HG02970 (cell line): ENCODE results near the gene ZNF74.

ENCODE experiments used
- ATAC-seq: cut with Tn5 transposase; IDR thresholded peaks from one replicate; pipeline ENCODE4 v1.9.1; 2021; ENCODE audit warnings: mild to moderate bottlenecking, moderate library complexity, moderate number of reproducible peaks; ENCODE audit not compliant: unreplicated experiment, low FRiP score

The ZNF74 gene

DNA sequence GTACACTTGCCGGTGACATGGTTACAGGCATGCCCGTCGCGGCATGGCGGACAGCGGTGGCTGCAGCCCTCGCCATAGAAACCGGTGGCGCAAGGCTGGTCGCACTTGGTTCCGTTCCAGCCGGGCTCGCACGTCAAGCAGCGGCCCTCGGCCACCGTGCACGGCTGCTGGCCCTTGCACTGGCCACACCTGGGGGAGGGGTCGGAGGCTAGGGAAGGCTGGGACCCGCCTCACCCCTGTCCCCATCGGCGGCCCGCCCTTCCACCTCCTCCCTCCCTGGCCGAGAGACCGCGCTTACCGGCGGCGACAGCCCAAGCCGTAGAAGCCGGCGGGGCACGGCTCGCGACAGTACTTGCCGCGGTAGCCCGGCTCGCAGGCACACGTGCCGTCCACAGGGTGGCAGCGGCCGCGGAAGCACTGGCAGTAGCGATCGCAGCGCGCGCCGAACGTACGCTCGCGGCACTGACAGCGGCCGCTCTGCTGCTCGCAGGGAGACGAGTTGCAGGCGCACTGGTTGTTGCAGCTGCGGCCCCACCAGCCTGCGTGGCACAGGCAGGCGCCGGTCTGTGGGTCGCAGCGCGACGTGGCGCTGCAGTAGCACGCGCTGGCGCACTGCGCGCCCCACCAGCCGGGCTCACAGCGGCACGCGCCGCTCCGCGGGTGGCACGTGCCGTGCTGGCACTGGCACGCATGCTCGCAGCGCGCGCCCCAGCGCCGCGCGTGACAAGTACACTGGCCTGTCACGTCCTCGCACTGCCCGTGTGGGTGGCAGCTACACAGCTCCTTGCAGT, 37.0 kb downstream of the ZNF74 start:
- ATAC-seq = no peak

DNA sequence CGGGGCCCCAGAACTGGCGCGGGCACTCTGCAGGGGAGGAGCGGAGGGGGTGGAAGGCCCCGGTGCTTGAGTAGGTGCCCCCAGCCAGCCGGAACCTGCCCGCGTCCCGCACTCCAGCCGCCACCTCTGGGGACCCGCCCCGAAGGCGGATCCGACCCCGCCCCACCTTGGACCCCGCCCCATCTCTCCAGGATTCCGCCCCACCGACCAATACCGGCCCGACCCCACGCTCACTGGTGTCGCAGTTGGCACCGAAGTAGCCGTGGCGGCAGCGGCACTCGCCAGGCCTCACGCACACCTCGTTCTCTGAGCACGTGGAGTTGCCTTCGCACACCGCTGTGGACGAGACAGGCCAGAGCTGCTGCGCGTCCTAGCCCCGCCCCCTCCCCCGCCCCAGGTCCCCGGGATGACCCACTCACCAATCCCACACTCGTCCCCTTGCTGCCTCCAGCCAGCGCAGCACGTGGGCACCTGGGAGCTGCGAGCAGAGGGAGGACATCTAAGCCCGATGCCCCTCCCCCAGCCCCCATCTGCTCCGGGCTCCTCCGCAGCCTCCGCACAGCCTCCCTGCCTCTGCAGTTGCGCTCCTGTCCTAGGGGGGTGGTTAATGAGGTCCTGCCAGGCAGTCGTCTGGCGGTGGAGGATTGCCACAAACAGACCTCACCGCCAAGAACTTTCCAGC, 37.7 kb downstream of the ZNF74 start:
- no peak for ATAC-seq

DNA sequence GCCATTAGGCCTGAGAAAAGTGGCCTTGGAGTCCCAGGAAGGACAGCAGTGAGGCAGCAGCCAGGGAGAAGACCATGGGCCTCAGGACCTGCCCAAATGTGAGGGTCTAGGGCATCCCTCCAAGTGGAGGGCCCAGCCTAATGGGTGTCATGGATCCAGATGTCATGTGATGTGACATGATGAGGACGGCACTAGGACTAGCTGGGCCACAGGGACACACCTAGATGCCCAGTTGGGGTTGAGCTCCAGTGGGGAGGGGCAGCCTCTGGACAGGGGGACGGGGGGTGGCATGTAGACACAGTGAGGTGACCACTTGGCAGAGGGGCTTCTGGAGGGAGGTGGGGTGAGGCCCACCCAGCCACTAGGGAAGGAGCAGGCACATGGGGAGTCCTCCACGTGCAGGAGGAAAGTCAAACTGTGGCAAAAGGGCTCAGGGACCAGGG, 38.3 kb downstream of the ZNF74 start:
- ATAC-seq = no peak

DNA sequence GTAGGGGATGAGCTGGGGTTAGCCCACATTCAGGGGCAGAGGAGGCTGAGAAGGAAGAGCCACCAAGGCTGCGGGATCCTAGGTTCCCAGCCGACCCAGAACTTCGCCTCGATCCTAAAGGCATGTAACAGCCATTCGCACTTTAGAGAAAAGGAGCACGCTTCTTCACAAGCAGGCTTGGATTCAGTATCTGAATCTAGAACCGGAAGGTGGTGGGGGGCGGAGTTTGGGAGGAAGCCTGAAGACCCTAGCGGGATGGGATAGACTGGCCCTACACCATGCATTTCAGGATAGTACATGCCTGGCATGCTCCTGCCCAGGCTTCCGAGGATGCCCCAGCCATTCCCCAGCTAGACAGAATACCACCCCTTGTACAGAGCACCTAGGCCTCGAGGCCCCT, 39.2 kb downstream of the ZNF74 start:
- ATAC-seq = no peak

DNA sequence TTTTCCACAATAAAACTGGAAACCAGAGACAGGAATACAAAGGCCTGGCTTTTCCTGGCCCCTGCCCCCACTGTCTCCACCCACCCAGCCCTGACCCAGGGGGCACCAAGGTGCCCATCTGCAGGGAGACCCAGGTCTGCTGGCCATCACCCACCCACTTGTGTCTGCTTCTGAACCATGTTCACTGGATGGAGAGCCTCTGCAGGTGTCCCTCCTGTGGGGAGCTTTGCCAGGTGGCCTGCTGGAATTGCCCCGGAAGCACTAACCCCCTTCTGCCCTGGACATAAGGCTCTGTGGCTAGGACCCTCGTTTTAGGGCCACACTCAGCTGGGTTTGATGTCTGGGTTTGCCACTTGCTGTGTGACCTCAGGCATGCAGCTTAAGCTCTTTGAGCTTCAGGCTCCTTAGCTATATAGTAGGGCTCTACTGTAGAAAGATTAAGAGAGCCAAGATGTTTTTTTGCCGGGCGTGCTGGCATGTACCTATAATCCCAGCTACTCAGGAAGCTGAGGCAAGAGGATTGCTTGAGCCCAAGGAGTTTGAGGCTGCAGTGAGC, 39.8 kb downstream of the ZNF74 start:
- ATAC-seq = no peak

DNA sequence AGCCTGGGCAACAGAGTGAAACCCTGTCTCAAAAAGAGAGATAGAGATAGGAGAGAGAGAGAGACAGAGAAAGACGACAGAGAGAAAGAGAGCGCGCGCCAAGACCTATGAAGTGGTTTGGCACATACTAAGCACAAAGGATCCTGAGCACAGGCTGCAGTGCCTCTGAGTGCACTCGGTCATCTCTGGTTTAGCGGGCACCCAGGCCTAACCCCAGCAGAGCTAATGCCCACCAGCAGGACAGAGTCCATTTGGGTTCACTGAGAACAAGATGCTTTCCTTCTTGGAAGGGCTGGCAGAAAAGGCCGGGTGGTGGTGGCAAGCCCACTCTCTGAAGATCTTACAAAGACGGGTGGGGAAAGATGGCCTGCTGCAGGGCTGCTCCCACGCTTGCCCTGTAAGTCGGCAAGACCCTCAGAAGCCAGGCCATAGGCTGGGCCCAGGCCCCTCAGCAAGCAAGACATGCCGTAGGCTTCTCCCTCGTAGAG, 40.4 kb downstream of the ZNF74 start:
- no peak for ATAC-seq

DNA sequence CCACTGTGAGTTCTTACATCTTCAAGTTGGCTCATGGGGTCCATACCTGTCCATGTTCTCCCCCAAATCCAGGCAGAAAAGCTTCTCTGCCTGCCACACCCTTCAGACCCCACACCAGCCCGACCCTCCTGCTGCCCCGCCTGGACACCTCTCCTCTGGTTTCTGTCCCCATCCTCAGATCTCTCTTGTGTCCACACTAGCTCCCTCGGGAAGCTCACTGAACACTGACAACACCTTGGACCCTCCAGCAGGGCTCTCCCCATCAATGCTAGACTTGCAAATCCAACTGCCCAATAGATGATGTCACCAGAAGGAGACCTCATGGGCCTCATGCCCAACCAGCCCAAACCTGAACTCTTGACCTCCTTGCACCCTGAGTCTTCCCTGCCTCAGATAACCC, 40.8 kb downstream of the ZNF74 start:
- ATAC-seq = no peak

DNA sequence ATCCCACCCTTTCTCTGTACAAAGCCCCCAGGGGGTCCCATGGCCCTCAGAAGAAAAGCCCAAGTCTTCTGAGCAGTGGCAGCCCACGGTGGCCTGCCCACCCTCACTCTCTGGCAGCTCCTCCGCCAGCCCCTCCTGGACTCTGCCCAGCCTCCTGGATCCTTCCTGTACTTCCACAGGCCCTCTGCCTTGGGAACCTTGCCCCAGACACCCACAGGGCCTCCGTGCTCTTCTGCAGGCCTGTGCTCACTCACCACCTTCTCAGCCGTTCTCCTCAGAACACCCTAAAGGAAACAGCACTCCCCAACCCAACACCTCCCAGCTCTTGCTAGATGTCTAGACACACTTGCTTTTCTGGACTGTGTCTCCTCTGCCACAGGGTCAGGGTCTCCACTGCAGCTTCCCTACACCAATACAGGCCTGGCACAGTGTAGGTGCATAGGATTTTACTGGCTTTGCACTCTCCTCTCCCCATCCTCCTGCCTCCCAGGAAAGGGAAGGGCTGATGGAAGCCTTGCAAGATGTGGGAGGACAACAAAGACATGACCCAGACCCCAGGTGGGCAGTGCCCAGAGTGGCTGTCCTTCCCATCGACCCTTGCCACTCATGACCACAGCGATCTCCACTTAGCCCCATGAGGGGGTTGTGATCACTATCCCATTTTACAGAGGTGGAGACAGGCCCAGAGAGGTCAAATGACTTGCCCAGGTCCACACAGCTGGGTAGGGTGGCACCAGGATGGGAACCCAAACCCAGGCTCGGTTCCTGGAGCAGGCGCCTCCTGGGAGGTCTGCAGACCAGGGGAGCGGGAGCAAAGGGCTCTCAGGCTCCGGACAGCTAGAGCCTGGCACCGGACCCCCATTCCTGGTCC, 41.7 kb downstream of the ZNF74 start:
- no peak for ATAC-seq

DNA sequence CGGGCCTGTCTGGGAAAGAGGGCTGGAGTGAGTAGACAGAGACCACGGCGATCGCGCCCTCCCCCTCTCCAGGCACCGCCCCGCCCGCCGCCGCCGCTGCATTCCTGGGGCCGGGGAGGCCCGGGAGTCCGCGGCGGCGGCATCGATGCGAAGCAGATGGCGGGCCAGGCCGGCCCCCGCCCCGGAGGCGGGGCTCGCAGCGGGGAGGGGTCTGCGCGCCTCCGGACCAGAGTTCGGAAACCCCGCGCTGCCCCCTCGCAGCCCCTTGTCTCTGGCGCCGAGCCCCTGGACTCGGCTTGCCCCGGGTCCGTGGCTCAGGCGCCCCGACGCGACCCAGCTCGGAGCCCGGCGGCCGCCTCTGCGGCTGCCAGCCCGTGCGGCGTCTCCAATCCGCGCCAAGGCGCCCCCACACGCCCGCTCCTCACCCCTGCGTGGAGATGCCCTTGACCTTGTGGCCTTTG, 42.4 kb downstream of the ZNF74 start:
- ATAC-seq = no peak

DNA sequence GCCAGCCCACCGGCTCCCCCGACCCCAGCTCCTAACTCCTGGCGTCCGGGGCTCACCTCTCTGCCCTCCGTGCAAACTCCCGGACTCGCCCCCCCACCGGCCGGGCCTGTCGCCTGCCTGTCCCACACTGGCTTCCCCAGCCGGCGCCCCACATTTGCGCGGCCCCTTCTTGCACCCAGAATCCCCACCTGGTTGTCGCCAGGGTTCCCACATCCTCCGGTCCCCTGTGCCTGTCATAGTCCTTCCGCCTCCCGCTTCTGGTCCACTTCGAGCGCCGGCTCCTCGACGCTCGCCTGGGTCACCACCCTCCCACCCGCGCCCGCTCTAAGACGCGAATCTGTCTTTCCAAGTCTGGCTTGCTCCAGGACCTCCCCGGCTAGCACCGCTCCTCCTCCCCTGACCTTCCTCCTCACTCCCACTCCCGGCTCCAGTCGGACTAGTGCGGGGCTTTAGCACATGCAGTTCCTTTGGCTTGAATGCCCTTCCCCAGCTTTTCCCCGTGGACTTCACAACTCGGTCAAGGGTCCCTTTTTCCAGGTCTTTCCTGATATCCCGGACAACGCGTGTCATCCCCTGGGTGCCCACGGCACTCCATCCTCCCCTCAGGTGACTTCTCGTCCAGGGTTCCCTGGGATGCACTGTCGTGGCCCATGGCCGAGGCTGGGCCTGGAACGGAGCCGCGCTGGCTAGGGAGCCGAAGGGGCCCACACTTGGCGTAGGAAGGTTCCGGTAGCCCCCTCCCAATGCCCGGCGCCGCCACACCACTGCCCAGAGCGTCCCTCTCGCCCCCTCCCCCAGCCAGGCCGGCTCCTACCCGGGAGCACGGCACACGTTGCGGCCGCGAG, 43.0 kb downstream of the ZNF74 start:
- no peak for ATAC-seq

DNA sequence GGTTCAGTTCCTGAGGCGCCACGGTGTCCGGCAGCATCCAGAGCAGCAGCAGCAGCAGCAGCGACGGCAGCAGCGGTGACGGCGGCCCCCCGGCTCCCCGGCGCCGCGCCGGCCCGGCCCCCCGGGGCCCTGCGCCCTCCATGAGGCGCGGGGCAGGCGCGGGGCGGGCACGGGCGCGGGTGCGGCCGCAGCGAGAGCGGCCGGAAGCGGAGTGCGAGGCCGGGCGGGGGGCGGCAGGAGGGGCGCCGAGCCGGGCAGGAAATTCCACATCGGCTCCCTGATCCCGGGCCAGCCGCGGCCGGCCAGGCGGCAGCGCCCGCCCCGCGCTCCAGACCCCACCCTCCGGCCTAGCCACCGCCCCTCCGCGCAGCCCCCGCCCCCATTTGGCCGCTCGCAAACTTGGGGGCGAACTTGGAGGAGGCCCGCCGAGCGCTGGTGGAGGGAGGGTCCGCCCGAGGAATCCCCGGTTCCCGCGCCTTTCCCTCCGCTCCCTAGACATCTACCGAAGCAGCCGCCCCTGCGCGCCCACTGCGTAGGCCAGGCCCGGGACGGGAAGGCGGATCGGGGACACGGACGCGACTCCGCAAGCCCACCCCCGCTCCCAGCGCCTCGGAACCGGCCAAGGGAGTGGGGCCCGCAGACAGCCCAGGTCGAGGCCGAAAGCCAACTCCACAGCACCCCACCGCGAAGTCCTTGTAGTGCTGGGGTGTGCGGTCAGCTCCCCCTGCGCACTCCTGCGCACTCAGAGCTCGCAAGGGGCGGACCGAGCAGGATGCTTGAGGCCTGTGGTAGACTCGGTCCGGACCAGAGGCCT, 43.9 kb downstream of the ZNF74 start, which contains the start of gene SCARF2:
Gene SCARF2, minus strand, starts transcription at position 213 of the 814 bp plus-strand sequence. Its CDS starts 71 bp downstream, at position 142.
- no peak for ATAC-seq

DNA sequence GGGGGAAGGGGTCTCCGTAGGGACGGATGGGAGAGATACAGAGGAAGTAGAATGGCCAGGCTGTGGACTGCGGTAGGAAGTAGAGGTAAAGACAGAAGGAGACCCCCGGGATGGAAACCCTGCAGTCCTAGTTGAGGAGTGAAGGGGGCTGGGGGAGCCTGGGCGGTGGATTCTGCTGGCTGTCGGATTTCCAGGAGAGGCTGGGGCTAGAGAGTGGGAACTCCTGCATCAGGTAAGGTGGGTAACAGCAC, 44.4 kb downstream of the ZNF74 start:
- ATAC-seq = no peak

DNA sequence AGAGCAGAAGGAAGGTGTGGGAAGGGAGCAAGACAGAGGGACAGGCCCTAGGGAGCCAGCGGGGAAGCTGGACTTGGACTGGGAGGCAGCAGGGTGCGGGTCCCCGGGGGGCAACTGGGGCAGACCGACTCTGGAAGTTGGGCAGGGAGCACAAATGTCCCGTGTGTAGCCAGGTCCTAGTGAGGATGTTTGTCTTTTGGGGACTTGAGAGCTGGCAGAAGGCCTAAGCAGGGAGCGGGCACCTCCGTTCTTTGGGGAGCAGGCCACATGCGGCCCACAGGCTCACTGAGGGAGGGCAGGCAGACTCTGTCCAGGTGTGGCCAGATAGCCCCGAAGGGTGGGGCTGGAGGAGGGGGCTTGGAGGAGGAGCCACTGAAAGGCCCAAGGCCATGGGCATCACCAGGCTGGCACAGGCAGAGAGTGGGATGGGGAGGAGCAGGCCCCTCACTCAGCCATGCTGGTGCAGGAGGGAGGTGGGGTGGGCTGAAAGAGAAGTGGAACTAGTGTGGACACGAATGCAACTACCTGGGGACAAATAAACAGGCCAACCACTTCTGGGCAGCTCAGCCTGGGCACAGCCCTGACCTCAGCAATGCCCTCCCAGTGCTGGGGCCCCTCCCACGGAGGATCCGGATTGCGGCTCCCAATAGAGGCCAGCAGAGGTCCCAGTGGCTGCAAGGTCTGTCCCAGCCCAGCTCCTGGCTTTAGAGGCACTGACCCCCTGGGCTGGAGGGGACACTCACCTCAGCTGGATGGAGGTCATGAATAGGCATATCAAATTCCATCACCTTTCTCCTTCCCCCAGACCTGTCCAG, 44.9 kb downstream of the ZNF74 start:
- ATAC-seq = no peak

DNA sequence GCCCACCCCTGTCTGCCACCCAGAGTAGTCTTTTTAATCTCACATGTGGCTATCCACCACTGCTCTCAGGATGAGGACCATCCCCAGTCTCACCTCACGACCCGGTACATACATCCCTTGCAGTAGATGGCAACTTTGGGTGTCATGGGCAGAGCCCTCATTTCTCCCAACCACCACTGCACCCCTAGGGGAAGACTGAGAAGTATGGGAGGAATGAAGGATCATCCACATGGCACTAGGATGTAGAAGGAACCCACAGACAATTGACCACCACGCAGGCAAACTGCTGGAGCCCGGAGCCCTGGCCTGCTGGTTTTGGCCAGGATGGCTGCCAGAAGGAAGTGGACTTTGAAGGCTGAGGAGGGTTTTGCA, 45.6 kb downstream of the ZNF74 start:
- ATAC-seq = no peak

DNA sequence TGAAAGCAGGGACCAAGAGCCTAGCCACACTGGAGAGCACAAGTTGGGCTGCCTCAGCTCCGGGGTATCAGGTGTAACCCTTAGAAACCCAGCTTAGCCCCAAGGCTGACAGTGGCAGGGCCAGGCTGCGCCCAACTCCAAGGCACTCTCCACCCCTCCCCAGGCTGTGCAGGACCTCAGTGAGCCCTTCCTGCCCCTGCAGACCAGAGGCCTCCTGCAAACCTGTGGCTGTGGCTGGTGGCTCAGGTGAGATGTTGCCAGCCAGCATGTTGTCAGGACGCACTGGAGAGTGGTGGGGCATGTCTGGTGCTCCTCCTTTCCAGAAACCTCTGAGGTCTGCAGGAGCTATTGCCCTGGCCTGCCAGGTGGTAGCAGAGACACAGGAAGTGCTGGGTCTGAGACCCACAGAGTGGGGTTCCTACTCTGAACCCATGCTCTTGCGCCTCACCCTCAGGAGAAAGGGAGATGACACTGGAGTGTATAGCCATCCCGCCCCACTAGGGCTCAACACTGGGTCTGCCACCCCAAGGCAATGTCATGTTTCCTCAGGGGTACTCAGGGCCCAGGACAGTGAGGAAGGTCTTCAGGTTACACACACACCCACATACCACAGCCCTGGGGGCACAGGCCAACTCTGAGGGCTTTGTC, 46.1 kb downstream of the ZNF74 start:
- no peak for ATAC-seq

DNA sequence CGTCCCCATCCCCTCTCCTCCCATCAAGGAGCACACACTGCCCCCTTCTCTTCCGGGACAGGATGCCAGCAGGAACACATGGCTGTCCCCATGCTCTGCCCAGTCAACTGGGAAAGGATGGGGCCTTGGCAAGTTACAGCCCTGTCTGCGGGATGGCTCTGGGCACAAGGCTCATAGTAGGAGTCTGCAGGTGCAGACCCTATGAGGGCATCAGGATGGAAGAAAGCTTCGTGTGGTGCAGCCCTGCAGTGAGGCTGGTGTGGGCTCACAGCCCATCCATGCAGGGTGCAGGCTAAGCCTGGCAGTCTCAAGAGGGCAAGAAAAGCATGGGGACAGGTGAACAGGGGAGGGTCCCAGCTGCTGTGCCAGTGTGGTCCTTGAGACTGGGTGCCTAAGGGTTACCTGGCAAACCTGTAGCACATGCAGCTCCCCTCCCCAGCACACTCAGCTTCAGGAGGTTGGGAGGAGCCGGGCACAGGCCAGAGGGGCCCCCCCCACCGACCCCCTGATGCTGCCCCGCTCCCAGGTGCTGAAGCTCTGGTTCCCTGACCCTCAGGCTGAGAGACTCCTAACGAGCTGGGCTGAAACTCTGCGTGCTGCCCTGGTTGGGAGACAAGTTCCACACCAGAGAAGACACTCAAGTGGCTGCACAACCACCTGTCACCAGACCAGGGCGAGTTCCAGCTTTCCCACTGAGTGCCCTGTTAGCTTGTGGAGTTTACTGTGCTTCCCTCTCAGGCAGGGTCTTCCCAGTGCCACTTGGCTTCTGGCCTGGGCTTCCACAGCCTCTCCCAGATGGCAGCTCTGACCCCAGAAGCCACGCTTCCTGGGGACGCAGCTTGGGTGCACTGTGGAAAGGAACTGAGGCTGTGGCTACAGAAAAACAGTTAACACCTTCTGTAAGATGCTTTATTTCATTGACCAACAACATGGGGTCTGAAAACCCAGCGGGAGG, 47.0 kb downstream of the ZNF74 start:
- no peak for ATAC-seq
